Ureter (tissue), 1 donor: ENCODE measurements around the gene DNAI2. TPM values are rescaled to one million over a fixed set of nuclear protein-coding genes. Genes with fewer than 3 reads are reported as not detected.
"Not testable (repeated sequence)": the region's sequence is repeated elsewhere in the genome, so short reads cannot be mapped to it uniquely, and the experiment has no call there.

Experiments
- DNase-seq: peaks from one replicate; pipeline ENCODE4 v3.0.0-alpha.2; 2020; ENCODE audit warnings: low spot score
- total RNA-seq: library from RNA; stranded (reverse); gene quantifications from one replicate; pipeline ENCODE4 v1.2.4, GENCODE V29; 2023
- donor health status: DM: yes; HTN: yes; CAD: no.

The DNAI2 gene
- total RNA-seq, 1 donor from 2014 or later, result not detected

GRCh38 chr17:74274709-74275340 lies 791 bp downstream of the DNAI2 start:
- DNase-seq, result no peak

- no peak for DNase-seq
Measured at GRCh38 chr17:74276051-74276476, 2.0 kb downstream of the DNAI2 start.

GRCh38 chr17:74276541-74277009 lies 2.5 kb downstream of the DNAI2 start:
- no peak for DNase-seq

DNA sequence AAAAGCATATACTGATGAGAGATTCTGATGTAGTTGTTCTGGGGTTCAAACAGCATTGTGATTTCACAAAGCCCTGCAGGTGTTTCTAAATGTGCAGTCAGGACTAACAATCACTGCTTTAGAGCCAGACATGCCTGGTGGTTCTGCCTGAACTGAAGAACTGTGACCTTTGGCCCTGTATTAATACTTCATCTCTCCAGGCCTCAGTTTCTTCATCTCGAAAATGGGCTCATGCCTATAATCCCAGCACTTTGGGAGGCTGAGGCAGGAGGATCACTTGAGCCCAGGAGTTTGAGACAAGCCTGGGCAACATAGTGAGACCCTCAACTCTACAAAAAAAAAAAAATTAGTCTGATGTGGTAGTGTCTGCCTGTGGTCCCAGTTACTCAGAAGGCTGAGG lies 3.9 kb downstream of the DNAI2 start:
- DNase-seq, result no peak

GRCh38 chr17:74279617-74280016 lies 5.6 kb downstream of the DNAI2 start:
- not testable (repeated sequence) for DNase-seq

GRCh38 chr17:74280093-74280513 lies 6.1 kb downstream of the DNAI2 start:
- DNase-seq, result no peak

- DNase-seq, result no peak
Measured at GRCh38 chr17:74281799-74282198, 7.8 kb downstream of the DNAI2 start.

GRCh38 chr17:74282274-74282586 lies 8.2 kb downstream of the DNAI2 start:
- DNase-seq, result not testable (repeated sequence)

DNA sequence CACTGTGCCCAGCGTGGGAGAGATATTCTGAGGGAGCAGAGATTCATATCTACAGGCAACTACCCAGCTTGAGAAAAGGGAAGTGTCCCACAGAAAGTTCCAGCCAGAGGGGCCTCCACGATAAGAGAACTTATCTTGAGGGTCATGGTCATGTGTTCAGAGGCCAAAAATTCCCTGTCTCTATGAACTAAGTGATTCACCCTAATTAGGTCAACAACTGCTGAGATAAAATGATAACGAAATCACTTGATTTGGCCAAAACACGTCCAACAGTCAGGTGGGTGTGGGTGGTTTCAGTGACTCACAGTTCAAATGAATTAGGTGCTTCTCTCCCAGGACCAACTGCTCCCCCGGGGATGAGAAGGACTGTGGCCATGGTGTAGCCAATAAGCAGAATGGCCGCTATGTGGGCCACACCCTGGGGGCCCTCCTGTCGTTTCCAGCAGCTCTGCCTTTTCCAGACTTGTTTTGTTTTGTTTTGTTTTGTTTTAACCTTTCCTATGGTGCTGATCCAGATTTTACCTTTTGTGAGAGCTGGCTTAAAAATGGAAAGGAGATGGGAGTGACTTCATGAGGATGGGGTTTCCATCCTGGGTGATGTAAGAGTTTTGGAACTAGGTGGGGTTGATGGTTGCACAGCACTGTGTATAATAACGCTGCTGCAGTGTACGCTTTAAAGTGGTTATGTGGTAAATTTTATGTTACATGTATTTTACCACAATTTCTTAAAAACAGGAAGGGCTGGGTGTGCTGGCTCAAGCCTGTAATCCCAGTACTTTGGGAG lies 8.7 kb downstream of the DNAI2 start:
- no peak for DNase-seq

GRCh38 chr17:74283371-74283673 lies 9.3 kb downstream of the DNAI2 start:
- no peak for DNase-seq

- no peak for DNase-seq
Measured at GRCh38 chr17:74287031-74287602, 13.1 kb downstream of the DNAI2 start.

DNA sequence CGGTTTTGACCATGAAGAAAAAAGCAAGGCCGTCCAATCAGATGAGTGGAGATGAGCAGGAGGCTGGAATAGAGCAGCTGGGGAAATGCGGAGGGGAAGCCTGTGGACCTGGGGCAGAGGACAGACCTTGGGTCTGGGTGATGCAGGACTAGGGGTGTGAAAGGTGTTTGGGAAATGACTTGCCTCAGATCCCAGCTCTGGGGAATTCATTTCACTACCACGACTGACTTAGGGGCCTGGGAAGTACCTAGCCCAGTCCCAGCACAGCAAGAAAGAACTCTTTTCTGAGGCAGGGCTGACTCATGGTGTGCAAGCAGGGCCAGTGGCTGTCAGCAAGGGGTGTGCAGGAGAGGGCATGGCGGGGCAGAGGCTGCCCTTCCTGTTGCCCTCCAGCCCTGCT lies 14.8 kb downstream of the DNAI2 start:
- DNase-seq, result no peak

DNA sequence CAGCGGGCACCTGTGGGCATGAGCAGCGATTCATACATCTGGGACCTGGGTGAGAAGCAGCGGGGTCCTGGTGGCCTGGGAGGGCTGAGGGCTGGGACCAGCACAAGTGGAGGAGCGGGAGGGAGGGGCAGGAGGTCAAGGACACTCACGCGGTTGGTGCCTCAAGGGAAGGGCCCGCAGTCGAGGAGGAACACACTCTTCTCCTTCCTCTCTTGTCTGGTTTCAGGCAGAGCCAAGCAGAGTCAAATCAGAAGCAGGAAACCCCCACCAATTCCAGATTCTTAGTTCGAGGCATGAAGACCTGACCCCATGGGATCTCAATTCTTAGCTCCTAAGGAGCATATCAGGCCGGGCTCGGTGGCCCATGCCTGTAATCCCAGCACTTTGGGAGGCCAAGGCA lies 15.7 kb downstream of the DNAI2 start:
- DNase-seq, result no peak

GRCh38 chr17:74290340-74290739 lies 16.3 kb downstream of the DNAI2 start:
- DNase-seq, result no peak

GRCh38 chr17:74292495-74292894 lies 18.5 kb downstream of the DNAI2 start:
- no peak for DNase-seq

GRCh38 chr17:74295625-74296547 lies 21.9 kb downstream of the DNAI2 start:
- DNase-seq, result no peak

GRCh38 chr17:74296548-74296936 lies 22.5 kb downstream of the DNAI2 start:
- peak; percentile 68 for DNase-seq

GRCh38 chr17:74297941-74298340 lies 23.9 kb downstream of the DNAI2 start:
- DNase-seq, result no peak

- DNase-seq, result no peak
Measured at GRCh38 chr17:74298778-74299177, 24.7 kb downstream of the DNAI2 start.

DNA sequence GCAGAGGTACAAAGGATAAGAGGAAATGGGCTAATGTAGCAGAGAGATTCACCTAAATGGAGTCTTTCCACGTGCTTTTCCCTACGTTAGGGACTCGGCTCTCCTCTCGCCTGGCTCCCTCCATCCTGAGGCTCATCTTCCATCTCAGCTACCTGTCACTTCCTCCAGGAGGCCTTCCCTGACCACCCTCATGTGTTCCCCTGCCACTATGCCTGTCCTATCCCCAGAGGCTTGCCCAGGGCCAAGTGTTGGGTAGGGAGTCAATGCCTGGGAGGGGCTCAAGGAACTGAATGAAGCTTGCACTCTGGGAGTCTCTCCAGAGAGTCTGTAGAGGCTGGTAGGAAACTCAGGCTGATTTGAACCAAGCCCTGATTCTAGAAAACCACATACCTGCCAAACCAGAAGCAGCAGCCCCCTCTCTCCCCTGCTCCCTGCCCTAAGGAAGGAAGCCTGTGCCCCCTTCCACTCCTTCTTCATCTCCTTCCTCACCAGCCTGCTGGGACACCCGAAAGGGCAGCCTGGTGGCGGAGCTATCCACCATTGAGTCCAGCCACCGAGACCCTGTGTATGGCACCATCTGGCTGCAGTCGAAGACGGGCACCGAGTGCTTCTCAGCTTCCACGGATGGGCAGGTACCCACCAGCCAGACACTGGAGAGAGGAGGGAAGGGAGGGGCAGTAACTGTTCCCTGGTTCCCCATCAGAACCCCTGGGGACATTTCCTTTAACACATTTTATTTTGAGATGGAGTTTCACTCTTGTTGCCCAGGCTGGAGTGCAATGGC lies 25.4 kb downstream of the DNAI2 start:
- no peak for DNase-seq

GRCh38 chr17:74303305-74303704 lies 29.3 kb downstream of the DNAI2 start:
- no peak for DNase-seq
